HG02642 (cell line): ENCODE measurements around the gene TMBIM4.
"Not testable (repeated sequence)": the region's sequence is repeated elsewhere in the genome, so short reads cannot be mapped to it uniquely, and the experiment has no call there.

Experiments
- ATAC-seq: cut with Tn5 transposase; IDR thresholded peaks from one replicate; pipeline ENCODE4 v1.9.1; 2021; ENCODE audit warnings: mild to moderate bottlenecking; ENCODE audit not compliant: unreplicated experiment, poor library complexity

The TMBIM4 gene

GRCh38 chr12:66187036-66187435, 17.2 kb upstream of the TMBIM4 start:
- ATAC-seq = no peak

GRCh38 chr12:66184822-66185221, 15.0 kb upstream of the TMBIM4 start:
- not testable (repeated sequence) for ATAC-seq

DNA sequence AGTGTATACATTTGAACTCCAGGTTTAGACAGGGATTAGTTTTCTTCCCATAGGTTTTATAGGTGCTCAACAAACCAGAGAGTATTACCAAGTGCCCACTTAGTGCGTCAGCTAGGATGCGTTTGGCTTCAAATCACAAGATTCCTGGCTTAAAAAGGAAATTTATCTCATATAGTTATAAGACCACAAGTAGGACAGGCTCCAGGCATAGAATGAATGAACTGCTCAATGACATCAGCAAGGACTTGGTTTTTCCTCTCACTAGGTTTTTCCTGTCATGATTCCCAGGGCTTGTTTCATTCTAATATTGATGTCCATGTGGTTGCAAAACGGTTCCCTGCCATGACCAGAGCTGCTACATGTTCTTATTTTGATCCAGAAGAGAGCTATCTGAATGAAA, 13.2 kb upstream of the TMBIM4 start:
- ATAC-seq = no peak

- no peak for ATAC-seq
Measured at GRCh38 chr12:66176105-66176900, 6.5 kb upstream of the TMBIM4 start.

- not testable (repeated sequence) for ATAC-seq
Measured at GRCh38 chr12:66174391-66175325, 4.9 kb upstream of the TMBIM4 start.

GRCh38 chr12:66170606-66171005, 810 bp upstream of the TMBIM4 start:
- no peak for ATAC-seq

- no peak for ATAC-seq
Measured at GRCh38 chr12:66168410-66168809, 1.4 kb downstream of the TMBIM4 start.

GRCh38 chr12:66166561-66166960, 3.2 kb downstream of the TMBIM4 start:
- ATAC-seq = no peak

- ATAC-seq = no peak
Measured at GRCh38 chr12:66165141-66165540, 4.7 kb downstream of the TMBIM4 start.

- ATAC-seq = no peak
Measured at GRCh38 chr12:66164349-66164821, 5.4 kb downstream of the TMBIM4 start.

GRCh38 chr12:66163289-66163688, 6.5 kb downstream of the TMBIM4 start:
- ATAC-seq = no peak

GRCh38 chr12:66162701-66163100, 7.1 kb downstream of the TMBIM4 start:
- ATAC-seq = no peak

DNA sequence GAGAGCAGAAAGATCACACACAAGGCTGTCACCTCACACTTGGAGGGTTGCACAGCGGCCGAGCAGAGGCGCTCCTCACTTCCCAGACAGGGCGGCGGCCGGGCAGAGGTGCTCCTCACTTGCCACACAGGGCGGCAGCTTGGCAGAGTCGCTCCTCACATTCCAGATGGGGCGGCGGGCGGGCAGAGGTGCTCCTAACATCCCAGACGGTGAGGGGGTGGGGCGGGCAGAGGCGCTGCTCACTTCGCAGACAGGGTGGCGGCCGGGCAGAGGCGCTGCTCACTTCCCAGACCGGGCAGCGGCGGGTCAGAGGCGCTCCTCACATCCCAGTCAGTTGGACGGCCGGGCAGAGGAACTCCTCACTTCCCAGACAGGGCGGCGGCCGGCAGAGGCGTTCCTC, 9.1 kb downstream of the TMBIM4 start:
- no peak for ATAC-seq

DNA sequence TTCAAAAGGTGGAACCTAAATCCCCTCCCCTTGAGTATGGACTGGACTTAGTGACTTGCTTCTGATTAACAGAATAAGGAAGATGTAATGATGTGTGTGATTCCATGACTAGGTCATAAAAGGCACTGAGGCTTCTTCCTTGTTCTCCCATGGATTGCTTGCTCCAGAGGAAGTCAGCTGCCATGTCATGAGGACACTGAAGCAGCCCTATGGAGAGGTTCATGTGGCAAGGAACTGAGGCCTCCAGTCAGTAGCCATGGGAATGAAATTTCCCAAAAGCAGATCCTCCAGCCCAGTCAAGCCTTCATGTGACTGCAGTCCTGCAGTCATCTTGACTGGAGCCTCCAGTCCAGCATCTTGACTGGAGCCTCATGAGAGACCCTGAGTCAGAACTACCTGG, 10.7 kb downstream of the TMBIM4 start:
- ATAC-seq = no peak

DNA sequence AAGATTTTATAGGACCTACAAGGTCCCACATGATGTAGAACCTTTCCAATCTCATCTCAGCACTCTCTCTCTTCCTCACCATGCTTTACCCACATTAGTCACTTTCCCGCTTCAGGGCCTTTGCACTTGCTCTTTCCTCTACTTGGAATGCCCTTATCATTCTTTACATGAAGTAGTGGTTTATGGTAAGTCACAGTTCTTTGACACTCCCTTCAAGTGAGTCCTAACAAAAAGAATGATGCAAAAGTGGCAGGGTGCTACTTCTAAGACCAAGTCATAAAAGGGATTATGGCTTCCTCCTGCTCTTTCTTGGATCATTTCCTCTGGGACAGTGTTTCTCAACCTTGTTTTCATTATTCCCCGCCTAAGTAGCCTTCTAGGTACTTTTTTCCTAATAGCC, 13.1 kb downstream of the TMBIM4 start:
- ATAC-seq = no peak

- ATAC-seq = no peak
Measured at GRCh38 chr12:66154776-66155175, 15.0 kb downstream of the TMBIM4 start.

DNA sequence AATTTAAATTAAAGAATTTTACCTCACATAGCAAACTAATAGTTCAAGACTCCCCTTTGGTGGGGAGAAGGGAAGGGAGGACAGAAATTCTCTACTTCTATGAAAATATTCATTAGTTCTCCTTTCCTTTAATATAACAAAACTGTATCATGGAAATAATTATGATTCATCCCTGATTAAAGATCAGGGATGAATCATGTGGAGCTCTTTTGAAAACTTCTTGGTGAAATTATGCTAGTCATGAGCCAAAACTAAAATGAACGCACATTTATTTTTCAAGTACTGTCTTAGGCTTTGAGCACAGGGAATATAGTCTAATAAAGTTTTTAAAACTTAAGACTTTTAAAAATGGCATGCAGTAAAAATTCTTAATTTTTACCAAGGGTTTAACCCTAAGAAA, 17.1 kb downstream of the TMBIM4 start:
- ATAC-seq = no peak

- ATAC-seq = no peak
Measured at GRCh38 chr12:66149702-66150398, 19.9 kb downstream of the TMBIM4 start.

- no peak for ATAC-seq
Measured at GRCh38 chr12:66144791-66145754, 24.7 kb downstream of the TMBIM4 start.
